ACC112 (cell line): ENCODE measurements around the gene MYH16.
"Not testable (repeated sequence)": the region's sequence is repeated elsewhere in the genome, so short reads cannot be mapped to it uniquely, and the experiment has no call there.

Experiments
- H2AFZ ChIP-seq: fragments of 200-600 bp; sonication (generic); one replicate; pipeline ENCODE4 v1.6.0; 2017; ENCODE audit warnings: antibody characterized with exemption, low read length; ENCODE audit not compliant: unreplicated experiment
- H3K27ac ChIP-seq: fragments of 200-600 bp; sonication (generic); 2 replicates; pipeline ENCODE4 v1.5.1; 2014; ENCODE audit warnings: low read depth, mild to moderate bottlenecking, antibody characterized with exemption, low read length, moderate library complexity
- H3K27me3 ChIP-seq: fragments of 200-600 bp; sonication (generic); 2 replicates; pipeline ENCODE4 v1.6.1; 2014; ENCODE audit warnings: mild to moderate bottlenecking, antibody characterized with exemption, low read length, moderate library complexity, mixed read lengths; ENCODE audit not compliant: insufficient read depth
- H3K36me3 ChIP-seq: fragments of 200-600 bp; sonication (generic); 2 replicates; pipeline ENCODE4 v1.6.1; 2016; ENCODE audit warnings: mild to moderate bottlenecking, antibody characterized with exemption, low read length, moderate library complexity, mixed read lengths; ENCODE audit not compliant: insufficient read depth
- H3K4me1 ChIP-seq: fragments of 200-600 bp; sonication (generic); one replicate; pipeline ENCODE4 v1.6.1; 2016; ENCODE audit warnings: low read length, mixed read lengths; ENCODE audit not compliant: insufficient read depth, unreplicated experiment, control insufficient read depth
- H3K4me3 ChIP-seq: fragments of 200-600 bp; sonication (generic); 2 replicates; pipeline ENCODE4 v1.5.1; 2014; ENCODE audit warnings: mild to moderate bottlenecking, low read depth, low read length
- H3K79me2 ChIP-seq: fragments of 200-600 bp; sonication (generic); one replicate; pipeline ENCODE4 v1.6.0; 2016; ENCODE audit warnings: low read length; ENCODE audit not compliant: control insufficient read depth, unreplicated experiment, insufficient read depth

MYH16 gene

DNA sequence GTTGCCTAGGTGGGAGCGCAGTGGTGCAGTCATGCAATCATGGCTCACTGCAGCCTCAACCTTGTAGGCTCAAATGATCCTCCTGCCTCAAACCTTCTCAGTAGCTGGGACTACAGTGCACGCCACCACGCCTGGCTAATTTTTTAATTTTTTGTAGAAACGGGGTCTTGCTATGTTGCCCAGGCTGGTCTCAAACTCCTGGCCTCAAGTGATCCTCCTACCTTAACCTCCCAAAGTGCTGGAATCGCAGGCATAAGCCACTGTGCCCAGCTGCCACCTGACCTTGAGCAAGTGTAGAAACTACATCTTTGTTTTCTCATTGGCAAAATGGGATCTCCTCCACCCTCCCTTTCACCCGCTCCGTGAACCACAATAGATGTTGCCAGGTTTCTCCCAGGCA is 15.0 kb upstream of the MYH16 start:
- H3K4me3 ChIP-seq, result no peak overlapping the region
- H3K4me1 ChIP-seq, result peaks cover 6% of the 10 kb centered on the region
- H3K36me3 ChIP-seq, result no peaks in the 10 kb centered on the region
- no peaks in the 10 kb centered on the region for H3K27me3 ChIP-seq
- H3K27ac ChIP-seq, result no peak overlapping the region
- no peak overlapping the region for H2AFZ ChIP-seq
- no peaks in the 10 kb centered on the region for H3K79me2 ChIP-seq

DNA sequence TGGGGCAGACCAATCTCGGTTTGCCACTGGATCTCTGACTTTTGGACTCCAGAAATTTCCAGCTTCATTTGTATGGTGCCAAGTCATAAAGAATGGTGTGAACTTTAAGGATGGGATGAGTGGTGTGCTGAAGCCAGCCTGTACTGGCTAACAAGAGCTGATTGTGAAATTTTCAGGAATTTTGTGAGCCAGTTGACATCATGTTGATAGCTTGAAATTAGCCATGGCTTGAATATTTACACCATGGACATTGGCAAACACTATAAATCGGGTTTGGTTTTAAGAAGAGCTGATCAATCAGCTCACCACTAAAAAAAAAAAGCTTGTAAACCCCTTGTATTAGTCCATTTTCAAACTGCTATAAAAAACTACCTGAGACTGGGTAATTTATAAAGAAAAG is 14.1 kb upstream of the MYH16 start:
- no peaks in the 10 kb centered on the region for H3K36me3 ChIP-seq
- no peaks in the 10 kb centered on the region for H3K79me2 ChIP-seq
- no peaks in the 10 kb centered on the region; the same call in 1 of the 2 replicates for H3K27me3 ChIP-seq
- peaks cover 6% of the 10 kb centered on the region for H3K4me1 ChIP-seq
- no peak overlapping the region for H3K27ac ChIP-seq
- no peak overlapping the region for H2AFZ ChIP-seq
- no peak overlapping the region for H3K4me3 ChIP-seq

DNA sequence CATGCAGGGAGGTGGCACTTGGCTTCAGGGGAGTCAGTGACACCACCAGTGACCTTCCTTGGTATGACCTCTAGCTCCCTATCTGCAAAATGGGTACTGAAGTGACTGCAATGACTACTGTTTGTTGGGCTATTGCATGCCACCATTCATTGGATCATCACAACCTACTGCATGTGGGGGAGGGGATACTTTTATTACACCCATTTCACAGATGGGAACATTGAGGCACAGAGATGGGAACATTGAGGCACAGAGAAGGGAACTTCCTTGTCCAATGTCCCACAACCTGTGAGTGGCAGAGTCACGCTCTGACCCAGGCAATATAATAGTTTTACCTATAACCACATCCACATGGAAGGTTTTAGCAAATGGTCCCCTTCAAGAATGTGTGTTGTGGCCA is 12.2 kb upstream of the MYH16 start:
- Histone ChIP-seq H3K79me2 (no peaks in the 10 kb centered on the region), H3K27me3 (no peaks in the 10 kb centered on the region; the same call in 1 of the 2 replicates), H3K4me1 (peaks cover 5% of the 10 kb centered on the region), H3K27ac (no peak overlapping the region), H3K4me3 (no peak overlapping the region), H2AFZ (no peak overlapping the region), H3K36me3 (no peaks in the 10 kb centered on the region)

DNA sequence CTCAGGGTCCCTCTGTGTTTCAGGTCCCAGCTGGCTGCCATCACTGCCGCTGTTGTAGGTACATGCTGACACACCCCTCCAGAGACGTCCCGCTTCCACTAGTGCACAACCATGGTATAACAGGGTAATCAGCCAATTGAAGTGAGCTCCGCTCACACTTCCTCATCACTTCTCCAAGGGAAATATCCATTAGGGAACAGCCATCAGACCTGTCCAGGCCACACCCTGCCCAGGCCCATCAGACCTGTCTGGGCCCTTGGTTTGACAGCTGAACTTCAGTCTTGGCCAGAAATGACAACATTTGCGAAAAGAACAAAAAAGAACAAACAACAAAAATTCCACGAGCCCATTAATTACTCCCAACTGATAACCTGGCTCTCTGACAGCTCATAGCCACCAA is 11.0 kb upstream of the MYH16 start:
- no peaks in the 10 kb centered on the region; the same call in 1 of the 2 replicates for H3K27me3 ChIP-seq
- H3K4me3 ChIP-seq, result no peak overlapping the region
- H2AFZ ChIP-seq, result no peak overlapping the region
- no peaks in the 10 kb centered on the region for H3K36me3 ChIP-seq
- H3K79me2 ChIP-seq, result no peaks in the 10 kb centered on the region
- H3K27ac ChIP-seq, result no peak overlapping the region
- H3K4me1 ChIP-seq, result no peaks in the 10 kb centered on the region

DNA sequence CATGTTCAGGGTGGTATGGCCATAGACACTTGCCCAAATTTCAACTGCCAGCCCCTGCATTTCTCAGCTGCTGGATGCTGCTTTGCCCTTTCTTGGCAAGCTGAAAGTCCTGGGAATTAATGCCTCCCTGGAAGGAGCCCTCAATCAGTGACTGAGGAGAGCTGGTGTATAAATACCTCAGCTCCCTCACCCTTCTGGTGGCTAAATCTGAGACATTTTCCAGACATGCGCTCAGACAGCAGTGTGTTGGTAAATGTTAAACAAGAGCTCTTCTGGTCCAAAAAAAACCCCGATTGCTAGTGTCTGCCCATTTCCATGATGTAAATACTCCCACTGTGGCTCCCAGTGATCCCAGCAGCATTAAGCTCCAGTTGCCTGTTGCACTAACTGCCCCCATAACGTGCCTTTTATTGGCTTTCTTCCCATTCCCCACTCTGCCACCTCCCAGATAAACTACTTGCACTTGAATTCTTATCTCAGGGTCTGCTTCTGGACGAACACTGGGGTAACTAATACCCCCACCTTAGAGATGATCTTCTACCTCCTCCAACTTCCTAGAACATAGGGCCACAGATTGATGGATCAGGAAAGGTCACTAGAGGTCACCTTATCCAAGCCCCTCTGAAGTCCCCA is 6.7 kb upstream of the MYH16 start:
- H3K27me3 ChIP-seq, result no peaks in the 10 kb centered on the region; the same call in 1 of the 2 replicates
- H2AFZ ChIP-seq, result no peak overlapping the region
- no peaks in the 10 kb centered on the region for H3K36me3 ChIP-seq
- no peaks in the 10 kb centered on the region for H3K79me2 ChIP-seq
- H3K4me1 ChIP-seq, result peaks cover 16% of the 10 kb centered on the region
- H3K4me3 ChIP-seq, result no peak overlapping the region
- no peak overlapping the region for H3K27ac ChIP-seq

DNA sequence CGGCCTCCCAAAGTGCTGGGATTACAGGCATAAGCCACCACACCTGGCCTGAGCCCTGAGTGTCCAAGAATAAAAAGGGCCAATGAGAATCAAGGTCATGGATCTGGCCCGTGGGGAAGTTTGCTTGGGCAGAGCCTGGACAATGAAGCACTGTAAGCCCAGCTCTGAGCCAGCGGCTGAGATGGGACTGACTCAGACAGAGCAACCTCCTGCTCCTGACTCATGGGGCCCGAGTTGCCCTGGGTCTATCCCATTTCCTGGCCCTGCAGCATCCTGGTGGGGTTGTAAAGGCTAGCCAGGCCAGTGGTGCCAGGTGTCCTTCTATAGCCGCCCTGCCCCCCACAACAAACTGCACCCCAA is 5.2 kb upstream of the MYH16 start:
- Histone ChIP-seq H3K4me3 (no peak overlapping the region), H3K4me1 (peaks cover 16% of the 10 kb centered on the region), H3K27ac (peak overlapping the region; percentile 39), H3K27me3 (no peaks in the 10 kb centered on the region; the same call in 1 of the 2 replicates), H3K36me3 (no peaks in the 10 kb centered on the region), H2AFZ (no peak overlapping the region), H3K79me2 (no peaks in the 10 kb centered on the region)

DNA sequence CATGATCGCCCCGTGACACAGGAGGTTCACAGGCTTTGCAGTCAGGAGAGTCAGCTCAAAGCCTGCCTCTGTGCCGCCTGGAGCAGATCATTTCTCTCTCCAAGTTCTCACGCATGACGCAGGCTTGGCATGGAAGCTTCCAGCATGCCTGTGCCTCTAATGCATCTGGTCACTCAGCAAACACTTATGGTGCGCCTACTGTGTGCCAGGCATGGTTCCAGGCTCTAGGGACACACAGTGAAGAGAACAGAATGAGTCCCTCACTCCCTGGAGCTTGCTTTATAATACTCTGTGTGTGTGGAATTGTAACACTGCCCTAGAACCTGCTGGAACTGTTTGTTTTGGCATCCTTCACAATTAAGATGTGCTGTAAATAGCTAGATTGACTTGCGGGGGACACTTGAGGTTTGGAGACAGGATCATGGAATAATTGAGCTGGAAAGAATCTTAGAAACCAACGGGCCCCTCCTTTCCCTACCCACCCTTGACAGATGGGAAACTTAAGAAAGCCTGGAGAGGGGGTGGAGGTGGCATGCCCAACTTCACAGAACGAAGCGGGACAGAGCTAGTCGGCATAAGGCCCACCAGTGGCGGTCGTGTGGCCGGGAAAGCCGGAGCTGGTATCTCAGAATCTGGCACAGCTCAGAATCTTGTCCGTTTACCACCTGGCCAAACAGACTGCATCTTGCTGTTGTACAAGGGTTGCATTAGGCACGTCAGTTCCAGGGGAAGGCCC is 4.6 kb upstream of the MYH16 start:
- H3K27ac ChIP-seq, result peak overlapping the region; percentile 10
- no peaks in the 10 kb centered on the region for H3K79me2 ChIP-seq
- H3K4me1 ChIP-seq, result peaks cover 16% of the 10 kb centered on the region
- no peaks in the 10 kb centered on the region; the same call in 1 of the 2 replicates for H3K27me3 ChIP-seq
- no peaks in the 10 kb centered on the region for H3K36me3 ChIP-seq
- no peak overlapping the region for H2AFZ ChIP-seq
- no peak overlapping the region for H3K4me3 ChIP-seq

DNA sequence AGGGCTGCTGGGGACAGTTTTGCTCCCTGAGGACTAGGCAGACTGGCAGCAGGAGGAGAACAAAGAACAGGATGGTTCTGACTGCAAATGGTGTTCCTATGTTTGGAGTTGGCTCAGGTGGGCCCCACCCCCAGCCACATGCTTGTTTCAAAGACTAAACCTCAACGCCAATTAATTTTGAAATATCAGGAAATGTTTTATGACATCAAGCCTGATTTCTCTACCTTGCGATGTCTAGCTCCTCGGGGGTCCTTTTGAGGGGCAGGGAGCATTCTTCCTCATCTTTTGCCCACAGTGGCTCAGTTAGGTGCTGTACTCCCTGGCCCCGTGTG is 4.1 kb upstream of the MYH16 start:
- no peaks in the 10 kb centered on the region for H3K36me3 ChIP-seq
- H3K27ac ChIP-seq, result no peak overlapping the region
- no peak overlapping the region for H3K4me3 ChIP-seq
- H3K4me1 ChIP-seq, result peaks cover 16% of the 10 kb centered on the region
- no peaks in the 10 kb centered on the region for H3K79me2 ChIP-seq
- H3K27me3 ChIP-seq, result no peaks in the 10 kb centered on the region; the same call in 1 of the 2 replicates
- no peak overlapping the region for H2AFZ ChIP-seq

DNA sequence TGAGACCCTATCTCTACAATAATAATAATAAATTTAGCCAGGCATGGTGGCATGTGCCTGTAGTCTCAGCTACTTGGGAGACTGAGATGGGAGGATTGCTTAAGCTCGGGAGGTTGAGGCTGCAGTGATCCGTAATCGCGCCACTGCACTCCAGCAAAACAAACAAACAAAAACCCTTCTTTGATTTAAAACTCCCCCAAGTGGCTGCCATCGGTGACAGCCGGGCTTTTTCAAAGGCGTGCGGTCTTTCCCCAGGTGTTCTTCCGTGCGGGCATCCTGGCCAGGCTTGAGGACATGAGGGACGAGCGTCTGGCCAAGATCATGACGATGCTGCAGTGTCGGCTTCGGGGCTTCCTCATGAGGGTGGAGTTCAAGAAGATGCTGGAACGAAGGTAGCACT is 1.9 kb upstream of the MYH16 start:
- Histone ChIP-seq H3K4me3 (no peak overlapping the region), H3K4me1 (peaks cover 24% of the 10 kb centered on the region), H2AFZ (no peak overlapping the region), H3K36me3 (no peaks in the 10 kb centered on the region), H3K27ac (no peak overlapping the region), H3K27me3 (no peaks in the 10 kb centered on the region), H3K79me2 (no peaks in the 10 kb centered on the region)

DNA sequence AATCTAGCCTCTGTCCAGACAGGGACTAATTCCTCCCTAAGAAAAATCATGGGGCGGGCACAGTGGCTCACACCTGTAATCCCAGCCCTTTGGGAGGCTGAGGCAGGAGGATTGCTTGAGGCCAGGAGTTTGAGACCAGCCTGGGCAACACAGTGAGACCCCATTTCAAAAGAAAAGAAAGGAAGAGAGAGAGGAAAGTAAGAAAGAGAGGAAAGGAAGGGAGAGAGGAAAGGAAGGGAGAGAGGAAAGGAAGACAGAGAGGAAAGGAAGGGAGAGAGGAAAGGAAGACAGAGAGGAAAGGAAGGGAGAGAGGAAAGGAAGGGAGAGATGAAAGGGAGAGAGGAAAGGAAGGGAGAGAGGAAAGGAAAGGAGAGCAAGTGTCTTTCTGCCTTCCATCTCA is 922 bp downstream of the MYH16 start:
- H3K27ac ChIP-seq, H3K4me1 ChIP-seq, H2AFZ ChIP-seq, H3K36me3 ChIP-seq, H3K79me2 ChIP-seq, H3K4me3 ChIP-seq, H3K27me3 ChIP-seq: not testable (repeated sequence)

DNA sequence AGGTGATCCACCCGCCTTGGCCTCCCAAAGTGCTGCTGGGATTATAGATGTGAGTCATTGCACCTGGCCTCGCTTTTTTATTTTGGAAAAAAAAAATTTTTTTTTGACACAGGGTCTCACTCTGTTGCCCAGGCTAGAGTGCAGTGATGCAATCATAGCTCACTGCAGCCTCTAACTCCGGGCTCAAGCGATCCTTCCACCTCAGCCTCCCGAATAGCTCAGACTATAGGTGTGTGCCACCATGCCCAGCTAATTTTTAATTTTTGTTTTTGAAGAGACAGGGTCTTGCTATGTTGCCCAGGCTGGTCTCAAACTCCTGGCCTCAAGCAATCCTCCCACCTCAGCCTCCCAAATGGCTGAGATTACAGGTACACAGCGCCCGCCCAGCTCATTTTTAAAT is 2.3 kb downstream of the MYH16 start:
- H3K36me3 ChIP-seq, H3K79me2 ChIP-seq, H3K27me3 ChIP-seq, H3K4me3 ChIP-seq, H2AFZ ChIP-seq, H3K27ac ChIP-seq, H3K4me1 ChIP-seq: not testable (repeated sequence)
